Measurements from ENCODE around the gene TPGS2. TPM values are rescaled to one million over a fixed set of nuclear protein-coding genes. Genes with fewer than 3 reads are reported as not detected.
"Not testable (repeated sequence)": the region's sequence is repeated elsewhere in the genome, so short reads cannot be mapped to it uniquely, and the experiment has no call there.

TPGS2 gene
- polyA plus RNA-seq (2013, experiment 1 of 2; ENCODE audit: insufficient read length), result 184 TPM
- polyA plus RNA-seq (2013, experiment 2 of 2; ENCODE audit: insufficient read length), result 188 TPM

GRCh38 chr18:36828630-36829361 lies at the start of gene TPGS2, which contains the start of gene KIAA1328:
TPGS2 (minus strand) TSS chr18:36829002; CDS start chr18:36828767, 235 bp downstream.
KIAA1328 (plus strand) TSS chr18:36829127; CDS start chr18:36829139, 12 bp downstream.
- DNase-seq, result peak; percentile 90

- DNase-seq, result not testable (repeated sequence)
Observed at GRCh38 chr18:36873826-36874225, 45.0 kb upstream of the TPGS2 start.

GRCh38 chr18:36872329-36872728 lies 43.5 kb upstream of the TPGS2 start:
- DNase-seq, result no peak

- DNase-seq, result no peak
Observed at GRCh38 chr18:36871801-36872200, 43.0 kb upstream of the TPGS2 start.

GRCh38 chr18:36867056-36867455 lies 38.3 kb upstream of the TPGS2 start:
- no peak for DNase-seq

- DNase-seq, result no peak
Observed at GRCh38 chr18:36862182-36862581, 33.4 kb upstream of the TPGS2 start.

- DNase-seq, result no peak
Observed at GRCh38 chr18:36856815-36857214, 28.0 kb upstream of the TPGS2 start.

GRCh38 chr18:36851202-36851590 lies 22.4 kb upstream of the TPGS2 start:
- no peak for DNase-seq

- DNase-seq, result peak; percentile 93
Observed at GRCh38 chr18:36850527-36851201, 21.9 kb upstream of the TPGS2 start.

GRCh38 chr18:36849288-36850006 lies 20.6 kb upstream of the TPGS2 start:
- DNase-seq, result peak; percentile 91

- DNase-seq, result no peak
Observed at GRCh38 chr18:36848609-36849008, 19.8 kb upstream of the TPGS2 start.

GRCh38 chr18:36843784-36844183 lies 15.0 kb upstream of the TPGS2 start:
- DNase-seq, result no peak

- no peak for DNase-seq
Observed at GRCh38 chr18:36843199-36843598, 14.4 kb upstream of the TPGS2 start.

- no peak for DNase-seq
Observed at GRCh38 chr18:36839835-36840234, 11.0 kb upstream of the TPGS2 start.

- DNase-seq, result no peak
Observed at GRCh38 chr18:36835927-36836326, 7.1 kb upstream of the TPGS2 start.

GRCh38 chr18:36833120-36833519 lies 4.3 kb upstream of the TPGS2 start:
- DNase-seq, result no peak

- DNase-seq, result no peak
Observed at GRCh38 chr18:36831139-36831538, 2.3 kb upstream of the TPGS2 start.

GRCh38 chr18:36830158-36830495 lies 1.3 kb upstream of the TPGS2 start:
- no peak for DNase-seq

- peak; percentile 6 for DNase-seq
Observed at GRCh38 chr18:36829362-36830157, 758 bp upstream of the TPGS2 start.

GRCh38 chr18:36828157-36828629 lies 609 bp downstream of the TPGS2 start:
- peak; percentile 64 for DNase-seq

- DNase-seq, result no peak
Observed at GRCh38 chr18:36826556-36826955, 2.2 kb downstream of the TPGS2 start.

GRCh38 chr18:36825526-36825925 lies 3.3 kb downstream of the TPGS2 start:
- DNase-seq, result no peak
